Smooth muscle cell (in vitro differentiated cells): Measurements from ENCODE around the gene PHGDH. TPM values are rescaled to one million over a fixed set of nuclear protein-coding genes. Genes with fewer than 3 reads are reported as not detected.

Experiments
- DNase-seq: peaks from one replicate; lab custom pipeline; 2025; ENCODE audit not compliant: unreplicated experiment; lab: John Stamatoyannopoulos, UW
- H2AFZ ChIP-seq: fragments of 200-600 bp; sonication (generic); 2 replicates; pipeline ENCODE4 v1.6.0; 2016; ENCODE audit warnings: antibody characterized with exemption, low read depth, mild to moderate bottlenecking
- H3F3A ChIP-seq: fragments of 200-600 bp; sonication (generic); 2 replicates; pipeline ENCODE4 v1.6.0; 2017; ENCODE audit warnings: antibody characterized with exemption, low read depth
- H3K27ac ChIP-seq: fragments of 200-600 bp; sonication (generic); 2 replicates; pipeline ENCODE4 v1.5.1; 2016; ENCODE audit warnings: low read depth, mild to moderate bottlenecking
- H3K27me3 ChIP-seq: fragments of 200-600 bp; sonication (generic); 2 replicates; pipeline ENCODE4 v1.6.1; 2016; ENCODE audit warnings: low read depth, mild to moderate bottlenecking
- H3K36me3 ChIP-seq: fragments of 200-600 bp; sonication (generic); 2 replicates; pipeline ENCODE4 v1.5.1; 2016; ENCODE audit warnings: low read depth
- H3K4me1 ChIP-seq: fragments of 200-600 bp; sonication (generic); 2 replicates; pipeline ENCODE4 v1.5.1; 2016; ENCODE audit warnings: low read depth
- H3K4me2 ChIP-seq: fragments of 200-600 bp; sonication (generic); 2 replicates; pipeline ENCODE4 v1.6.0; 2016; ENCODE audit warnings: mild to moderate bottlenecking
- H3K4me3 ChIP-seq: fragments of 200-600 bp; sonication (generic); 2 replicates; pipeline ENCODE4 v1.5.1; 2016; ENCODE audit warnings: mild to moderate bottlenecking
- H3K79me2 ChIP-seq: fragments of 200-600 bp; sonication (generic); 2 replicates; pipeline ENCODE4 v1.6.0; 2016; ENCODE audit warnings: low read depth, mild to moderate bottlenecking
- H3K9ac ChIP-seq: fragments of 200-600 bp; sonication (generic); 2 replicates; pipeline ENCODE4 v1.6.0; 2016; ENCODE audit warnings: low read depth
- H3K9me3 ChIP-seq: fragments of 200-600 bp; sonication (generic); replicated peaks from 2 replicates; pipeline ENCODE4 v1.5.1; 2016; ENCODE audit warnings: low read depth
- H4K20me1 ChIP-seq: fragments of 200-600 bp; sonication (generic); 2 replicates; pipeline ENCODE4 v1.6.0; 2016; ENCODE audit warnings: low read depth
- CTCF ChIP-seq: fragments of 200-600 bp; sonication (generic); IDR thresholded peaks from 2 replicates; pipeline ENCODE4 v1.5.1; 2017; ENCODE audit warnings: borderline replicate concordance, mild to moderate bottlenecking, antibody characterized with exemption; ENCODE audit not compliant: insufficient read depth, poor library complexity, severe bottlenecking
- WGBS: methylation state at CpG from one replicate; pipeline ENCODE4 v1.1.7; 2016; ENCODE audit warnings: low lambda C conversion rate; 5-methylcytosine and 5-hydroxymethylcytosine counted together
- polyA plus RNA-seq: library from polyadenylated mRNA; unstranded; fragments of >200 nt; fragmentation: Nextera tagmentation; extraction: Ambion mirVana; gene quantifications from 2 replicates; pipeline ENCODE4 v1.2.1, GENCODE V29; 2016
- total RNA-seq: library from RNA; depleted of rRNA; stranded (reverse); fragments of >200 nt; gene quantifications from 2 replicates; pipeline ENCODE4 v1.2.3, GENCODE V29; 2014

Gene PHGDH
- total and polyA plus RNA-seq, 2 experiments from 2014 or later = 93.2 to 134 TPM

GRCh38 chr1:119727991-119728390 is 16.3 kb downstream of the PHGDH start:
- H3K4me1 ChIP-seq = no peaks in the 10 kb centered on the region
- no peak overlapping the region for H3K4me2 ChIP-seq
- H3K4me3 ChIP-seq = no peak overlapping the region
- H2AFZ ChIP-seq = no peak overlapping the region
- peaks cover 14% of the 10 kb centered on the region for H3K36me3 ChIP-seq
- no peaks in the 10 kb centered on the region for H3K27me3 ChIP-seq
- peaks cover 7% of the 10 kb centered on the region for H3K79me2 ChIP-seq
- no peak for DNase-seq
- H3F3A ChIP-seq = no peaks in the 10 kb centered on the region
- peaks cover 60% of the 10 kb centered on the region for H4K20me1 ChIP-seq
- TF ChIP-seq CTCF = no peak
- no peak overlapping the region for H3K9ac ChIP-seq
- H3K9me3 ChIP-seq = no peaks in the 10 kb centered on the region
- 95% methylated on average over 1 of the region's 1 CpG for WGBS
- H3K27ac ChIP-seq = no peak overlapping the region

- Histone ChIP-seq H3K27ac (no peak overlapping the region), H3K9ac (no peak overlapping the region), H3K4me2 (no peak overlapping the region), H3K36me3 (peaks cover 14% of the 10 kb centered on the region), H3K27me3 (no peaks in the 10 kb centered on the region), H3K9me3 (no peaks in the 10 kb centered on the region), H3K4me1 (no peaks in the 10 kb centered on the region), H4K20me1 (peaks cover 58% of the 10 kb centered on the region), H3K4me3 (no peak overlapping the region), H2AFZ (no peak overlapping the region), H3F3A (no peaks in the 10 kb centered on the region), H3K79me2 (no peaks in the 10 kb centered on the region)
- no peak for DNase-seq
- TF ChIP-seq CTCF = no peak
These were observed 17.3 kb downstream of the PHGDH start for GRCh38 chr1:119729044-119729443.

GRCh38 chr1:119731060-119731459 is 19.3 kb downstream of the PHGDH start:
- H3K27ac ChIP-seq = no peak overlapping the region
- no peaks in the 10 kb centered on the region for H3K4me1 ChIP-seq
- no peak overlapping the region for H2AFZ ChIP-seq
- H3K27me3 ChIP-seq = no peaks in the 10 kb centered on the region
- H3F3A ChIP-seq = no peaks in the 10 kb centered on the region
- no peak overlapping the region for H3K4me2 ChIP-seq
- H3K9ac ChIP-seq = no peak overlapping the region
- no peak for TF ChIP-seq CTCF
- DNase-seq = no peak
- H3K79me2 ChIP-seq = no peaks in the 10 kb centered on the region
- no peaks in the 10 kb centered on the region for H3K9me3 ChIP-seq
- 70% methylated on average over 5 of the region's 5 CpGs for WGBS
- peaks cover 8% of the 10 kb centered on the region for H3K36me3 ChIP-seq
- peaks cover 50% of the 10 kb centered on the region for H4K20me1 ChIP-seq
- no peak overlapping the region for H3K4me3 ChIP-seq

GRCh38 chr1:119731741-119732430 is 20.2 kb downstream of the PHGDH start:
- Histone ChIP-seq H3K4me3 (no peak overlapping the region), H4K20me1 (peaks cover 49% of the 10 kb centered on the region), H3K4me1 (no peaks in the 10 kb centered on the region), H3K9me3 (no peaks in the 10 kb centered on the region), H3K36me3 (peaks cover 8% of the 10 kb centered on the region), H3K27ac (no peak overlapping the region), H3K27me3 (no peaks in the 10 kb centered on the region), H3K4me2 (no peak overlapping the region), H3K9ac (no peak overlapping the region), H2AFZ (no peak overlapping the region), H3K79me2 (no peaks in the 10 kb centered on the region), H3F3A (no peaks in the 10 kb centered on the region)
- TF ChIP-seq CTCF = no peak
- DNase-seq = no peak
- WGBS = 95% methylated on average over 6 of the region's 6 CpGs
